Epithelial cell of esophagus (primary cell): Measurements from ENCODE around the gene EPHB3.

Experiments used
- DNase-seq: peaks from one replicate; pipeline ENCODE4 v3.0.0; 2010; ENCODE audit warnings: low read depth
- H3K4me3 ChIP-seq: 2 replicates; pipeline ENCODE4 v1.5.1; 2011; ENCODE audit warnings: mild to moderate bottlenecking, low read length, control low read depth
- CTCF ChIP-seq: IDR thresholded peaks from 2 replicates; pipeline ENCODE4 v1.5.1; 2011; ENCODE audit warnings: low read depth, mild to moderate bottlenecking, low read length, control low read depth, inconsistent platforms; ENCODE audit not compliant: insufficient read depth; ENCODE audit errors: missing control alignments

Gene EPHB3

GRCh38 chr3:184525337-184526087, 36.1 kb upstream of the EPHB3 start:
- peak overlapping the region; percentile 52 for H3K4me3 ChIP-seq
- TF ChIP-seq CTCF: no peak
- DNase-seq: peak; percentile 56

- TF ChIP-seq CTCF: no peak
- H3K4me3 ChIP-seq: peak overlapping the region; percentile 52
- DNase-seq: no peak
Measured at GRCh38 chr3:184526088-184526433, 35.5 kb upstream of the EPHB3 start.

- DNase-seq: no peak
- no peak for TF ChIP-seq CTCF
Measured at GRCh38 chr3:184531626-184532280, 29.8 kb upstream of the EPHB3 start.

GRCh38 chr3:184532940-184533732, 28.4 kb upstream of the EPHB3 start:
- DNase-seq: no peak
- no peak for TF ChIP-seq CTCF

More at GRCh38 chr3:184531626-184532280, 29.8 kb upstream of the EPHB3 start:
- no peak overlapping the region for H3K4me3 ChIP-seq

GRCh38 chr3:184537885-184538665, 23.5 kb upstream of the EPHB3 start:
- no peak for TF ChIP-seq CTCF
- no peak for DNase-seq
- H3K4me3 ChIP-seq: no peak overlapping the region

More at GRCh38 chr3:184532940-184533732, 28.4 kb upstream of the EPHB3 start:
- H3K4me3 ChIP-seq: no peak overlapping the region

- no peak for TF ChIP-seq CTCF
- H3K4me3 ChIP-seq: no peak overlapping the region
- DNase-seq: no peak
Measured at GRCh38 chr3:184538666-184539431, 22.7 kb upstream of the EPHB3 start.
